HepG2 (cell line): Measurements from ENCODE around the gene CLEC16A. TPM values are rescaled to one million over a fixed set of nuclear protein-coding genes. Genes with fewer than 3 reads are reported as not detected.

Experiments used
- ATF1 ChIP-seq: IDR thresholded peaks from 2 replicates; pipeline ENCODE4 v1.6.1; 2016; ENCODE audit warnings: mild to moderate bottlenecking, control low read depth
- DPF2 ChIP-seq: sonication (generic); formaldehyde crosslinking; IDR thresholded peaks from 2 replicates; pipeline ENCODE4 v1.4.0; 2020; ENCODE audit warnings: mild to moderate bottlenecking, low read depth, missing genetic modification reagents, borderline replicate concordance
- ERF ChIP-seq: IDR thresholded peaks from 2 replicates; pipeline ENCODE4 v1.6.1; 2018; ENCODE audit warnings: missing biosample characterization, missing genetic modification reagents
- GATAD1 ChIP-seq: IDR thresholded peaks from 2 replicates; pipeline ENCODE4 v1.6.1; 2016; ENCODE audit warnings: missing genetic modification reagents, missing compliant biosample characterization
- HMG20B ChIP-seq: conservative IDR thresholded peaks from 2 replicates; pipeline ENCODE4 v1.6.1; 2016; ENCODE audit warnings: missing genetic modification reagents, missing compliant biosample characterization
- KAT7 ChIP-seq: IDR thresholded peaks from 2 replicates; pipeline ENCODE4 v1.6.1; 2018; ENCODE audit warnings: borderline replicate concordance, missing compliant biosample characterization
- MTA3 ChIP-seq: sonication (generic); formaldehyde crosslinking; IDR thresholded peaks from 2 replicates; pipeline ENCODE4 v1.4.0; 2020; ENCODE audit warnings: missing genetic modification reagents
- NFRKB ChIP-seq: fragments of 450-650 bp; IDR thresholded peaks from 2 replicates; pipeline ENCODE4 v1.6.1; 2017
- SP2 ChIP-seq: sonication (generic); formaldehyde crosslinking; IDR thresholded peaks from 2 replicates; pipeline ENCODE4 v1.5.1; 2020; ENCODE audit warnings: mild to moderate bottlenecking, missing genetic modification reagents
- SSRP1 ChIP-seq: IDR thresholded peaks from 2 replicates; pipeline ENCODE4 v1.6.1; 2016; ENCODE audit warnings: control low read depth
- TAF15 ChIP-seq: fragments of 200-400 bp; formaldehyde crosslinking; IDR thresholded peaks from one replicate; pipeline ENCODE4 v1.6.1; 2018; ENCODE audit warnings: mild to moderate bottlenecking, low read depth, low read length; ENCODE audit not compliant: poor library complexity, severe bottlenecking
- ZBTB7A ChIP-seq: sonication (generic); formaldehyde crosslinking; IDR thresholded peaks from 2 replicates; pipeline ENCODE4 v1.8.0; 2022; ENCODE audit warnings: mild to moderate bottlenecking, missing genetic modification reagents
- ZNF101 ChIP-seq: sonication (generic); formaldehyde crosslinking; IDR thresholded peaks from 2 replicates; pipeline ENCODE4 v1.4.0; 2020; ENCODE audit warnings: mild to moderate bottlenecking, low read depth, missing genetic modification reagents, borderline replicate concordance
- ZNF552 ChIP-seq: sonication (generic); formaldehyde crosslinking; IDR thresholded peaks from 2 replicates; pipeline ENCODE4 v1.9.0; 2022; ENCODE audit warnings: missing genetic modification reagents, mild to moderate bottlenecking, borderline replicate concordance
- ZNF605 ChIP-seq: sonication (generic); formaldehyde crosslinking; IDR thresholded peaks from 2 replicates; pipeline ENCODE4 v1.8.0; 2022; ENCODE audit warnings: mild to moderate bottlenecking, missing genetic modification reagents
- ZNF761 ChIP-seq: sonication (generic); formaldehyde crosslinking; conservative IDR thresholded peaks from 2 replicates; pipeline ENCODE4 v1.4.0; 2020; ENCODE audit warnings: mild to moderate bottlenecking, missing genetic modification reagents
- ZNF782 ChIP-seq: sonication (generic); formaldehyde crosslinking; IDR thresholded peaks from 2 replicates; pipeline ENCODE4 v1.4.0; 2020; ENCODE audit warnings: missing genetic modification reagents, mild to moderate bottlenecking, borderline replicate concordance
- polyA plus RNA-seq, 8 experiments: library from polyadenylated mRNA; depleted of rRNA in 3 of 8; stranded (reverse) in 7 of 8; unstranded in 1 of 8; fragments of >200 nt; fragmentation: Illumina TruSeq in 4 of 8; extraction: Trizol in 4 of 8; gene quantifications; 2 replicates each; pipeline versions ENCODE4 v1.2.1 to v1.2.3, GENCODE V29; 2011 to 2016; ENCODE audit warnings: low read depth in 4 of 8, missing spikeins in 1 of 8, mixed read lengths in 1 of 8; ENCODE audit not compliant: insufficient read depth in 1 of 8
- total RNA-seq, 5 experiments: library from RNA; depleted of rRNA; stranded (reverse); fragments of >200 nt; fragmentation: Illumina TruSeq; extraction: Trizol; gene quantifications; 2 replicates each; pipeline ENCODE4 v1.2.3, GENCODE V29; 2016; ENCODE audit warnings: low read depth in 1 of 5
- TF ChIP-seq, protein P1 (sequence below): sonication (generic); formaldehyde crosslinking; IDR thresholded peaks from 2 replicates; pipeline ENCODE4 v1.9.0; 2022; ENCODE audit warnings: low read depth, missing genetic modification reagents
- TF ChIP-seq, protein P2 (sequence below): sonication (generic); formaldehyde crosslinking; IDR thresholded peaks from 2 replicates; pipeline ENCODE4 v1.8.0; 2022; ENCODE audit warnings: mild to moderate bottlenecking, missing genetic modification reagents, moderate library complexity
- TF ChIP-seq, protein P3 (sequence below): sonication (generic); formaldehyde crosslinking; IDR thresholded peaks from 2 replicates; pipeline ENCODE4 v1.4.0; 2020; ENCODE audit warnings: missing genetic modification reagents
- TF ChIP-seq, protein P4 (sequence below): sonication (generic); formaldehyde crosslinking; IDR thresholded peaks from 2 replicates; pipeline ENCODE4 v1.4.0; 2020; ENCODE audit warnings: low read depth, missing genetic modification reagents

Gene CLEC16A
- total and polyA plus RNA-seq, 2 of the 13 experiments (the other 11 are each of a cell fraction or from before 2014, with no cell fraction given) = 8.5 to 10.3 TPM

DNA sequence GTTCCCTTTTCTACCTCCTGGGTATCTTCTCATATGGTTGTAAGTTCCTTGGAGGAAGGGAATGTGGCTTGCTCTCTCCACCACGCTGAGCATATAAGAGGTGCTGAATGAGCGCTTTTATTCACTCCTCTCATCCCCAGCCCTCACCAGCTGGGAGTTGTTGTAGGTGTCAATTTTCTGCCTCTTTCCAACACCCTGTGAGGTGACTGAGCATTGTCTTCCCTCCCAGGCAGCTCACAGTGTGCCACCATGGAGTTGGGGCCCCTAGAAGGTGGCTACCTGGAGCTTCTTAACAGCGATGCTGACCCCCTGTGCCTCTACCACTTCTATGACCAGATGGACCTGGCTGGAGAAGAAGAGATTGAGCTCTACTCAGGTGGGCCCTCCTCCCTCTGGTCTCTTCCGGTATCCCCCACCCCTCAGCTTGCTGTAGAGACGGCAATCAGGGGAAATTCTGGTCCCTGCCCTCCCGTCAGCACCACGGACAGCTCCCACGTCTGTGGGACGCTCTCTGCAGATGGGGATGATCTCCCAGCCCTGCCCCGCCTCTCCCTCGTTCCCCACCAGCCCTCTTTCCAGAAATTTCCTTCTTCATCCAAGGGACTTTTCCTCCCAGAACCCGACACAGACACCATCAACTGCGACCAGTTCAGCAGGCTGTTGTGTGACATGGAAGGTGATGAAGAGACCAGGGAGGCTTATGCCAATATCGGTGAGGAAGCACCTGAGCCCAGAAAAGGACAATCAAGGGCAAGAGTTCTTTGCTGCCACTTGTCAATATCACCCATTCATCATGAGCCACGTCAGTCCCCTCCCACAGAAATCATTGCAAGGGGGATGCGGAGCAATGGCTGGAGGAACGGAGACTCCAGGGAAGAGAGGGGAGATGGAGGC is 49.1 kb upstream of the CLEC16A start (continued):
- TF ChIP-seq, protein P1, sequence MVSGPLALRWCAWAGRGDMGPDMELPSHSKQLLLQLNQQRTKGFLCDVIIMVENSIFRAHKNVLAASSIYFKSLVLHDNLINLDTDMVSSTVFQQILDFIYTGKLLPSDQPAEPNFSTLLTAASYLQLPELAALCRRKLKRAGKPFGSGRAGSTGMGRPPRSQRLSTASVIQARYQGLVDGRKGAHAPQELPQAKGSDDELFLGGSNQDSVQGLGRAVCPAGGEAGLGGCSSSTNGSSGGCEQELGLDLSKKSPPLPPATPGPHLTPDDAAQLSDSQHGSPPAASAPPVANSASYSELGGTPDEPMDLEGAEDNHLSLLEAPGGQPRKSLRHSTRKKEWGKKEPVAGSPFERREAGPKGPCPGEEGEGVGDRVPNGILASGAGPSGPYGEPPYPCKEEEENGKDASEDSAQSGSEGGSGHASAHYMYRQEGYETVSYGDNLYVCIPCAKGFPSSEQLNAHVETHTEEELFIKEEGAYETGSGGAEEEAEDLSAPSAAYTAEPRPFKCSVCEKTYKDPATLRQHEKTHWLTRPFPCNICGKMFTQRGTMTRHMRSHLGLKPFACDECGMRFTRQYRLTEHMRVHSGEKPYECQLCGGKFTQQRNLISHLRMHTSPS (CRISPR knock-in tag) = no peak
- TF ChIP-seq ZNF605 (CRISPR knock-in tag) = peak; percentile 92; the same call in 1 of the 2 replicates
- TF ChIP-seq DPF2 (CRISPR knock-in tag) = no peak
- TF ChIP-seq TAF15 = no peak
- TF ChIP-seq, protein P2, sequence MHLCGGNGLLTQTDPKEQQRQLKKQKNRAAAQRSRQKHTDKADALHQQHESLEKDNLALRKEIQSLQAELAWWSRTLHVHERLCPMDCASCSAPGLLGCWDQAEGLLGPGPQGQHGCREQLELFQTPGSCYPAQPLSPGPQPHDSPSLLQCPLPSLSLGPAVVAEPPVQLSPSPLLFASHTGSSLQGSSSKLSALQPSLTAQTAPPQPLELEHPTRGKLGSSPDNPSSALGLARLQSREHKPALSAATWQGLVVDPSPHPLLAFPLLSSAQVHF (CRISPR knock-in tag) = peak; percentile 92
- TF ChIP-seq, protein P3, sequence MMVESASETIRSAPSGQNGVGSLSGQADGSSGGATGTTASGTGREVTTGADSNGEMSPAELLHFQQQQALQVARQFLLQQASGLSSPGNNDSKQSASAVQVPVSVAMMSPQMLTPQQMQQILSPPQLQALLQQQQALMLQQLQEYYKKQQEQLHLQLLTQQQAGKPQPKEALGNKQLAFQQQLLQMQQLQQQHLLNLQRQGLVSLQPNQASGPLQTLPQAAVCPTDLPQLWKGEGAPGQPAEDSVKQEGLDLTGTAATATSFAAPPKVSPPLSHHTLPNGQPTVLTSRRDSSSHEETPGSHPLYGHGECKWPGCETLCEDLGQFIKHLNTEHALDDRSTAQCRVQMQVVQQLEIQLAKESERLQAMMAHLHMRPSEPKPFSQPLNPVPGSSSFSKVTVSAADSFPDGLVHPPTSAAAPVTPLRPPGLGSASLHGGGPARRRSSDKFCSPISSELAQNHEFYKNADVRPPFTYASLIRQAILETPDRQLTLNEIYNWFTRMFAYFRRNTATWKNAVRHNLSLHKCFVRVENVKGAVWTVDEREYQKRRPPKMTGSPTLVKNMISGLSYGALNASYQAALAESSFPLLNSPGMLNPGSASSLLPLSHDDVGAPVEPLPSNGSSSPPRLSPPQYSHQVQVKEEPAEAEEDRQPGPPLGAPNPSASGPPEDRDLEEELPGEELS (CRISPR knock-in tag) = peak; percentile 52; the same call in 1 of the 2 replicates
- TF ChIP-seq, protein P4, sequence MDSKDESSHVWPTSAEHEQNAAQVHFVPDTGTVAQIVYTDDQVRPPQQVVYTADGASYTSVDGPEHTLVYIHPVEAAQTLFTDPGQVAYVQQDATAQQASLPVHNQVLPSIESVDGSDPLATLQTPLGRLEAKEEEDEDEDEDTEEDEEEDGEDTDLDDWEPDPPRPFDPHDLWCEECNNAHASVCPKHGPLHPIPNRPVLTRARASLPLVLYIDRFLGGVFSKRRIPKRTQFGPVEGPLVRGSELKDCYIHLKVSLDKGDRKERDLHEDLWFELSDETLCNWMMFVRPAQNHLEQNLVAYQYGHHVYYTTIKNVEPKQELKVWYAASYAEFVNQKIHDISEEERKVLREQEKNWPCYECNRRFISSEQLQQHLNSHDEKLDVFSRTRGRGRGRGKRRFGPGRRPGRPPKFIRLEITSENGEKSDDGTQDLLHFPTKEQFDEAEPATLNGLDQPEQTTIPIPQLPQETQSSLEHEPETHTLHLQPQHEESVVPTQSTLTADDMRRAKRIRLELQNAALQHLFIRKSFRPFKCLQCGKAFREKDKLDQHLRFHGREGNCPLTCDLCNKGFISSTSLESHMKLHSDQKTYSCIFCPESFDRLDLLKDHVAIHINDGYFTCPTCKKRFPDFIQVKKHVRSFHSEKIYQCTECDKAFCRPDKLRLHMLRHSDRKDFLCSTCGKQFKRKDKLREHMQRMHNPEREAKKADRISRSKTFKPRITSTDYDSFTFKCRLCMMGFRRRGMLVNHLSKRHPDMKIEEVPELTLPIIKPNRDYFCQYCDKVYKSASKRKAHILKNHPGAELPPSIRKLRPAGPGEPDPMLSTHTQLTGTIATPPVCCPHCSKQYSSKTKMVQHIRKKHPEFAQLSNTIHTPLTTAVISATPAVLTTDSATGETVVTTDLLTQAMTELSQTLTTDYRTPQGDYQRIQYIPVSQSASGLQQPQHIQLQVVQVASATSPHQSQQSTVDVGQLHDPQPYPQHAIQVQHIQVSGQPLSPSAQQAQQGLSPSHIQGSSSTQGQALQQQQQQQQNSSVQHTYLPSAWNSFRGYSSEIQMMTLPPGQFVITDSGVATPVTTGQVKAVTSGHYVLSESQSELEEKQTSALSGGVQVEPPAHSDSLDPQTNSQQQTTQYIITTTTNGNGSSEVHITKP = 0 out of 2 replicates have a peak, but pooled peaks have one; percentile 44
- TF ChIP-seq ERF (CRISPR knock-in tag) = peak; percentile 98
- TF ChIP-seq GATAD1 = peak; percentile 74; the same call in 1 of the 2 replicates
- TF ChIP-seq NFRKB = no peak
- TF ChIP-seq SP2 (CRISPR knock-in tag) = no peak
- TF ChIP-seq ZNF552 = 0 out of 2 replicates have a peak, but pooled peaks have one; percentile 59
- TF ChIP-seq HMG20B (CRISPR knock-in tag) = peak; percentile 73
- no peak for TF ChIP-seq KAT7 (CRISPR knock-in tag)
- TF ChIP-seq ZNF101 = no peak
- TF ChIP-seq ATF1 = no peak
- no peak for TF ChIP-seq ZNF761 (CRISPR knock-in tag)
- TF ChIP-seq MTA3 = no peak
- TF ChIP-seq SSRP1 (CRISPR knock-in tag) = no peak
- 0 out of 2 replicates have a peak, but pooled peaks have one; percentile 26 for TF ChIP-seq ZBTB7A (CRISPR knock-in tag)
- TF ChIP-seq ZNF782 (CRISPR knock-in tag) = peak; percentile 78; the same call in 1 of the 2 replicates
